ENCODE measurements around the gene MYCL. TPM values are rescaled to one million over a fixed set of nuclear protein-coding genes. Genes with fewer than 3 reads are reported as not detected.
A peak's percentile ranks its signal among the peaks of the same experiment; 100 is the strongest.

Gene MYCL
- total RNA-seq, 1 donor from 2014 or later = 3.8 TPM

- Histone ChIP-seq H3K4me1 (ENCODE audit: insufficient read depth, low read length) (peaks cover 3% of the 10 kb centered on the region), H3K79me2 (ENCODE audit: insufficient read depth, low read length) (no peaks in the 10 kb centered on the region), H3K4me2 (ENCODE audit: low read length) (no peak overlapping the region), H4K20me1 (ENCODE audit: insufficient read depth, low read length) (no peaks in the 10 kb centered on the region), H3K27me3 (ENCODE audit: insufficient read depth, low read length) (peaks cover 7% of the 10 kb centered on the region), H3K36me3 (ENCODE audit: insufficient read depth, low read length) (no peaks in the 10 kb centered on the region), H3K27ac (ENCODE audit: low read depth, low read length) (no peak overlapping the region), H3K9me3 (ENCODE audit: insufficient read depth, low read depth, low read length) (no peaks in the 10 kb centered on the region), H3K9ac (ENCODE audit: low read length) (no peak overlapping the region), H3K4me3 (ENCODE audit: insufficient read depth, low read depth, low read length) (no peak overlapping the region), H2AFZ (ENCODE audit: low read depth, low read length) (peak overlapping the region; percentile 28)
- no peak for TF ChIP-seq EZH2 (IDR thresholded peaks at IDR 0.05; ENCODE audit: insufficient read depth, low read length)
- no peak for TF ChIP-seq CTCF (IDR thresholded peaks at IDR 0.05; ENCODE audit: insufficient read depth, low read depth, low read length)
- no peak overlapping the region for H3K4me3 Mint-ChIP-seq (ENCODE audit: unreplicated experiment)
- no peaks in the 10 kb centered on the region for H3K36me3 Mint-ChIP-seq (ENCODE audit: low read depth, unreplicated experiment)
- peaks cover 2% of the 10 kb centered on the region for H3K4me1 Mint-ChIP-seq (ENCODE audit: low read depth, unreplicated experiment)
- FAIRE-seq (no peak), DNase-seq (ENCODE audit: low read depth) (no peak)
- peaks cover 2% of the 10 kb centered on the region for H3K9me3 Mint-ChIP-seq (ENCODE audit: unreplicated experiment)
- no peak overlapping the region for H3K27ac Mint-ChIP-seq (ENCODE audit: unreplicated experiment)
- H3K27me3 Mint-ChIP-seq (ENCODE audit: low read depth, unreplicated experiment) = peaks cover 64% of the 10 kb centered on the region
Observed at GRCh38 chr1:39925721-39926342, 24.1 kb upstream of the MYCL start.

- no peaks in the 10 kb centered on the region for H3K36me3 ChIP-seq (ENCODE audit: insufficient read depth, low read length)
- peak overlapping the region; percentile 53 for H3K4me2 ChIP-seq (ENCODE audit: low read length)
- DNase-seq (ENCODE audit: low read depth) (no peak), FAIRE-seq (no peak)
- peaks cover 7% of the 10 kb centered on the region for H3K27me3 ChIP-seq (ENCODE audit: insufficient read depth, low read length)
- no peaks in the 10 kb centered on the region for H3K79me2 ChIP-seq (ENCODE audit: insufficient read depth, low read length)
- Mint-ChIP-seq H3K4me1 (ENCODE audit: low read depth, unreplicated experiment) (peaks cover 2% of the 10 kb centered on the region), H3K4me3 (ENCODE audit: unreplicated experiment) (no peak overlapping the region), H3K9me3 (ENCODE audit: unreplicated experiment) (peaks cover 2% of the 10 kb centered on the region), H3K27ac (ENCODE audit: unreplicated experiment) (no peak overlapping the region), H3K36me3 (ENCODE audit: low read depth, unreplicated experiment) (no peaks in the 10 kb centered on the region), H3K27me3 (ENCODE audit: low read depth, unreplicated experiment) (peaks cover 44% of the 10 kb centered on the region)
- H3K9ac ChIP-seq (ENCODE audit: low read length) = no peak overlapping the region
- H3K9me3 ChIP-seq (ENCODE audit: insufficient read depth, low read depth, low read length) = no peaks in the 10 kb centered on the region
- H3K27ac ChIP-seq (ENCODE audit: low read depth, low read length) = no peak overlapping the region
- H3K4me1 ChIP-seq (ENCODE audit: insufficient read depth, low read length) = peaks cover 3% of the 10 kb centered on the region
- TF ChIP-seq EZH2 (IDR thresholded peaks at IDR 0.05; ENCODE audit: insufficient read depth, low read length) (peak; percentile 46), CTCF (IDR thresholded peaks at IDR 0.05; ENCODE audit: insufficient read depth, low read depth, low read length) (no peak)
- no peaks in the 10 kb centered on the region for H4K20me1 ChIP-seq (ENCODE audit: insufficient read depth, low read length)
- peak overlapping the region; percentile 54 for H2AFZ ChIP-seq (ENCODE audit: low read depth, low read length)
- no peak overlapping the region for H3K4me3 ChIP-seq (ENCODE audit: insufficient read depth, low read depth, low read length)
Observed at GRCh38 chr1:39922251-39922688, 20.6 kb upstream of the MYCL start.

- Mint-ChIP-seq H3K36me3 (ENCODE audit: low read depth, unreplicated experiment) (no peaks in the 10 kb centered on the region), H3K9me3 (ENCODE audit: unreplicated experiment) (no peaks in the 10 kb centered on the region), H3K27me3 (ENCODE audit: low read depth, unreplicated experiment) (peaks cover 27% of the 10 kb centered on the region), H3K4me3 (ENCODE audit: unreplicated experiment) (no peak overlapping the region), H3K4me1 (ENCODE audit: low read depth, unreplicated experiment) (peaks cover 4% of the 10 kb centered on the region), H3K27ac (ENCODE audit: unreplicated experiment) (no peak overlapping the region)
- Histone ChIP-seq H3K4me2 (ENCODE audit: low read length) (no peak overlapping the region), H3K4me3 (ENCODE audit: insufficient read depth, low read depth, low read length) (no peak overlapping the region), H3K27ac (ENCODE audit: low read depth, low read length) (no peak overlapping the region), H3K4me1 (ENCODE audit: insufficient read depth, low read length) (no peaks in the 10 kb centered on the region), H4K20me1 (ENCODE audit: insufficient read depth, low read length) (no peaks in the 10 kb centered on the region), H3K9me3 (ENCODE audit: insufficient read depth, low read depth, low read length) (no peaks in the 10 kb centered on the region), H3K36me3 (ENCODE audit: insufficient read depth, low read length) (no peaks in the 10 kb centered on the region), H3K79me2 (ENCODE audit: insufficient read depth, low read length) (no peaks in the 10 kb centered on the region), H3K27me3 (ENCODE audit: insufficient read depth, low read length) (peaks cover 7% of the 10 kb centered on the region), H2AFZ (ENCODE audit: low read depth, low read length) (no peak overlapping the region), H3K9ac (ENCODE audit: low read length) (no peak overlapping the region)
- TF ChIP-seq EZH2 (IDR thresholded peaks at IDR 0.05; ENCODE audit: insufficient read depth, low read length) (no peak), CTCF (IDR thresholded peaks at IDR 0.05; ENCODE audit: insufficient read depth, low read depth, low read length) (peak; percentile 47)
- DNase-seq (ENCODE audit: low read depth) (peak; percentile 30), FAIRE-seq (no peak)
Observed at GRCh38 chr1:39919545-39919944, 17.8 kb upstream of the MYCL start.
